Fibroblast of peridontal ligament (primary cell): ENCODE results near the gene NABP2.

ENCODE experiments used
- DNase-seq: peaks from one replicate; pipeline ENCODE4 v3.0.0-alpha.2; 2010; ENCODE audit errors: extremely low read depth

Gene NABP2

GRCh38 chr12:56224102-56224701 is at the start of gene NABP2:
Gene NABP2, plus strand, starts transcription at chr12:56224342. Its CDS starts 515 bp downstream, at chr12:56224857.
- DNase-seq, result peak; percentile 99

- no peak for DNase-seq
These were observed 45.8 kb upstream of the NABP2 start for GRCh38 chr12:56178347-56178746.

- no peak for DNase-seq
These were observed 37.2 kb upstream of the NABP2 start for GRCh38 chr12:56186957-56187356.

DNA sequence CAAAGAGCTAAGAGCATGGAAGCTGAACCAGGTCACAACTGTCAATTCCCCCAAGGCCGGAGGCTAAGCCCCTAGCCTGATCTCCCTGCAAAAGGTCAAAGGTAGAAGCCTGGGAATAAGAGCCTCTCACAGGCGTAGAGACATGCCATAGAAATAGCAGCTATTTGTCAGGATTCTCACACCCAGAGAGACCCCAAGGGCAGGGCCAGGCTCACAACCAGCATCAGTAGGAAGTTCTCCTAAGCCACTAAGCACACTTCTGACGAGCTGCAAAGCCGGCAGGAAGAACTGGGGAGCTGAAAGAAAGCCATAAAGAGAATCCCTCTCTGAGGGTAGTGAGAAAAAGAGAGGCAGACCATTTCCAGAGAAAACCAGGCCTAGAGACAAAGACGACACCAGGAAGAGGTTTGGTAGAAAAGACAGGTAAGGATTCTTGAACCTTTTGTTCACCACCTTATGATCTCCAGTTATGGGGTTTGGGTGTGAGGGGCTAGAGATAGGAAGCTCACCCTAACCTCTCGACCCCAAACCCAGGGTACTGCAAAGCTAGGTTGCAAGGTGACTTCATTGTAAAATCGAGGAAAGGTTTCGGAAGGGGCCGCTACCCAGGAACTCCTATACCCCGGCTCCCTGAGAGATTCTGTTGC is 35.9 kb upstream of the NABP2 start:
- no peak for DNase-seq

- DNase-seq, result no peak
These were observed 35.4 kb upstream of the NABP2 start for GRCh38 chr12:56188778-56189098.

- DNase-seq, result peak; percentile 80
These were observed 34.8 kb upstream of the NABP2 start, which contains the start of gene SMARCC2 for GRCh38 chr12:56189099-56189917. Gene SMARCC2, minus strand, starts transcription at chr12:56189483. Its CDS starts 22 bp downstream, at chr12:56189461.

- peak; percentile 86 for DNase-seq
These were observed 34.0 kb upstream of the NABP2 start for GRCh38 chr12:56189918-56190694.

- DNase-seq, result peak; percentile 40
These were observed 33.4 kb upstream of the NABP2 start for GRCh38 chr12:56190695-56191155.

DNA sequence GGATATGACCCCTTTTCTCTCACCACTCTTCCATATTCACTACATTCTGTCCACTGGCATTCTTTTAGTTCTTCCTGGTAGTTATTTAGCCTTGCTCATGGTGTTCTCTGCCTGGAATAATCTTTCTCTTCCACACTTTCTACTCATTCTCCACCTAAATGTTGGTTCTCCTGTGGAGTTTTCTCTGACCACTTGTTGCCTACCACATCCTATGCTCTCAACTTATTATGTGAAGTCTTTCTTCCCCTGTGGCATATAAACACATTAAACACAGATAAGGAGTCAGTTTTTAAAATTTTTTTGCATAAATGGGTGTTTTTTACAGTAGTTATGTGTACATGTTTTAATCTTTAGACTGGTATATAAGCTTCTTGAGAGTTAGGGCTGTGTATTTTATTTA is 31.6 kb upstream of the NABP2 start:
- DNase-seq, result no peak

- DNase-seq, result peak; percentile 93
These were observed 31.0 kb upstream of the NABP2 start for GRCh38 chr12:56193025-56193578.

GRCh38 chr12:56196818-56197550 is 27.2 kb upstream of the NABP2 start:
- peak; percentile 78 for DNase-seq

DNA sequence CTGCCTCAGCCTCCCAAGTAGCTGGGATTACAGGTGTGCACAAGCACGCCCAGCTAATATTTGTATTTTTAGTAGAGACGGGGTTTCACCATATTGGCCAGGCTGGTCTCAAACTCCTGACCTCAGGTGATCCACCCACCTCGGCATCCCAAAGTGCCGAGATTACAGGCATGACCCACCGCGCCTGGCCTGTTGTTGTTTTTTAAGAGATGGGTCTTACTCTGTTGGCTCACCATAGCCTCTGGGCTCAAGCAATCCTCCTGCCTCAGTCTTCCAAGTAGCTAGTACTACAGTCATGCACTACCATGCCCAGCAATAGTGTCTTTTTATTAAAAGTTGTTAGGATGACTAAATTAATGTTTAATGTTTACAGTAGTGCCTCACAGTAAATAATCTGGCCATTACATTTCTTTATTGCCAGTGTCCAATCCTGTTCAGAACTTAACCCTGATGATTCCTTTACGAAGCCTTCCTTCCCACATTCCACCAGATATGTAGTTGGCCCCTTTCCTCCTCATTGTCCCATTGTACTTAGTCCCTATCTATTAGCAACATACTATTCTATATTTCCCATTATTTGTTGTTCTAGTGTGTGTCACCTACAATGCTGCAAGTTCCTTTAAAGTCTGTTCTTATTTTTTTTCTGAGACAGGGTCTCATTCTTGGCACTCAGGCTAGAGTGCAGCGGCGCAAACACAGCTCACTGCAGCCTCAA is 26.1 kb upstream of the NABP2 start:
- DNase-seq, result no peak

- peak; percentile 27 for DNase-seq
These were observed 25.3 kb upstream of the NABP2 start for GRCh38 chr12:56198836-56199235.

- no peak for DNase-seq
These were observed 21.8 kb upstream of the NABP2 start for GRCh38 chr12:56202366-56202765.

DNA sequence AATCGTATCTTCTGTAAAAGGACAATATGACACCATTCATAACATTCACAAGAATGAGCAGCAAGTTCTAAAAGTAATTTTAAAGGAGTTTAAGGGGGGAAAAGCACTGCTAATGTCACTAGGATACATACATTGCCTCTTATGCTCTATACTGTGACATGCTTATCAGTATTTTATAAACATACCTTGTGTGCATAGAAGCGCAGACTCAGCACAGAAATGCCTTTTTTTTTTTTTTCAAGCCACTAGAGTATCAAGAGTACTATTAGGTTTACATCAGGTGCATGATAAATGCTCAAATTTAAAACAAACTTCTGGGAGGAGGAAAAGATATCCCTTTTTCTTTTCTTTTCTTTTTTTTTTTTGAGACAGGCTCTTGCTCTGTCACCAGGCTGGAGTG is 21.3 kb upstream of the NABP2 start:
- DNase-seq, result no peak

DNA sequence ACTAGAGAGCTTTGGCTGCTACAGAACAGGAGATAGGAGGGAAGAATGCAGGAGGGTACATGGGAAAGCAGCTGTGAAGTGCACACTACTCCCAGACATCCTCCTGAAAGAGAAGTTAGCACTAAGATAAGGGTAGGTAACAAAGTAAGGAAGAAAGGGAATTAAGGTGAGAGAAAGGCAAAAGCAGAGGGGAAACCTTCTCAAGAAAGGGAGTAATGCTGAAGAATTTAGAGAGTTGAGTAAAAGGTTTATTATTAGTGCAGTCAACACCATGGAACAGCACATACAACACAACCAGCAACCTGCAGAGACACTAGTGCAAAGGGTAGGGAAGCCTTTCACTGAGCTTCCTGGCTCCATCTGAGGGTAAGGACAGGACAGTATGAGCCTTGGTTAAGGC is 19.9 kb upstream of the NABP2 start:
- no peak for DNase-seq

- no peak for DNase-seq
These were observed 18.7 kb upstream of the NABP2 start for GRCh38 chr12:56205445-56205844.

DNA sequence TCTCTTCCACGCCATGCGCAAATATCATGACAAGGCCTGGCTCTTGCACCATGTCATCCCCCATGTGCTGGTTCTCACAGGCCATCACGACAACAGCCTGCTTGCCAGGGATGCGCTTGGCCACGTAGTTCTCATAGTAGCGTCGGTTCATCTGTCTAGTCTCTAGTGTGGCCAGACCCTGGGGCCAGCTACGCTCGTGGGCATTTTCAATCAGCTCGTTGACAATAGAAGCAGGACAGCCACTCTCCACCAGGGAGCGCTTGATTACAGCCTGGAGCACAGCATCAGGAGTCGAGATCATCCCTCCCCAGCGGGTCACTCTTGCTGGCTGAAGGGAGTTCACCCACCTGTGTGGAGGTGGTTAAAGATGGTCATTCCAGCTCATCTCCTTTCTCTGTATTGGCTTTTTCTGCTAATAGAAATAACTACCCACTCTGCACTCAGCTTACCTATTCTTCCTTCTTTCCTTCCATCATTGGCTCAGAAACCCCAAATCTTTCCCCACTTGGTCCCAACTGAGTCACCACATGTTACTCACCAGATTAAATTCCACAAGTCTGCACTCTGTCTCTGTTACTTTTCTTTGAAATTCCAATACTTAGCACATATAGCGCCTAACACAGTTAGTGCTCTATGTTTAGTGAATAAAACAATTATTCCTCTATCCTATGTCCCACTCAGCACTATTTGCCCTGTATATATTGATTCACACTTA is 17.5 kb upstream of the NABP2 start:
- peak; percentile 62 for DNase-seq

GRCh38 chr12:56208006-56208405 is 16.1 kb upstream of the NABP2 start:
- no peak for DNase-seq

DNA sequence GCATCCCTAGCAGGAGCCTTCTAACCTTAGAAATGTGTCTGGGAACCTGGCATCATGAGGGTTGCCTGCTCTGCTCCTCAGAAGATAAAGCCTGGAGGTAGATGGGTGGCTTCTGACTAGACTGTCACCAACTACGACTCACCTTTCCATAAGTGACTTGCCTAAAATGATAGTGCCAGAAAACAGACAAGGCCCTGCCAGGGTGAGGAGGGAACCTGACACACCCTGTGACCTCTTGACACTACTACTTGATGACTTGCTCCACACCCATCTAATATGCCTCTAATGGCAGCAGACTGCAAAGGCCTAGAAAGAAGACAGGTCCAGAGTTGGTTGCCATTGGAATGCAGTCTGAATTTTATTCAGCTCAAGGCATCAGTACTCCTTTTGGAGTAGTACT is 11.8 kb upstream of the NABP2 start:
- DNase-seq, result no peak
